K562 (cell line): ENCODE measurements around the gene PIK3AP1. TPM values are rescaled to one million over a fixed set of nuclear protein-coding genes. Genes with fewer than 3 reads are reported as not detected.

Experiments used
- ATAC-seq: fragments of 200-7000 bp; cut with Tn5 transposase; 3 replicates; pipeline ENCODE4 v1.9.1; 2020; ENCODE audit warnings: moderate library complexity
- BruUV-seq: library from RNA; stranded (reverse); fragments of 400-500 nt; replicated peaks from 2 replicates; lab custom pipeline; 2021; lab: Mats Ljungman, UMichigan
- CTCF ChIA-PET: fragments of 300-600 bp; formaldehyde crosslinking; extraction: SDS; loops from one replicate; lab custom pipeline; 2021; ENCODE audit warnings: low intra/inter-chr PET ratio; lab: Yijun Ruan, JAX
- POLR2A ChIA-PET: fragments of 300-600, 350-650 bp; sonication (Branson Sonifier 250); formaldehyde crosslinking; extraction: SDS; loops from one replicate; lab custom pipeline; 2021; ENCODE audit warnings: antibody characterized with exemption, inconsistent platforms; lab: Yijun Ruan, JAX
- DNase-seq, 4 experiments: peaks; one replicate each; pipeline versions ENCODE4 v3.0.0 to v3.0.0-alpha.2; 2011 to 2018; ENCODE audit warnings: low spot score in 3 of 4, mixed read lengths in 3 of 4; ENCODE audit errors: extremely low read depth in 1 of 4
- FAIRE-seq: peaks from 2 replicates; lab custom pipeline; 2011; peaks lifted over from hg19 to GRCh38; lab: Jason Lieb, UNC
- H2AFZ ChIP-seq: 2 replicates; pipeline ENCODE4 v1.6.0; 2011; ENCODE audit warnings: low read depth, low read length, control low read depth, inconsistent platforms
- H3K27ac ChIP-seq: fragments of 200-600 bp; 3 replicates; pipeline ENCODE4 v1.8.0; 2011; ENCODE audit warnings: low read depth, mild to moderate bottlenecking, control low read depth, inconsistent platforms, low read length, moderate library complexity, mixed read lengths; ENCODE audit errors: extremely low read depth
- H3K27me3 ChIP-seq, 2 experiments: fragments of 300-600 bp in 1 of 2; 2 replicates in 1 of 2; 3 replicates in 1 of 2; pipeline versions ENCODE4 v1.6.0 to v1.8.0; 2011; ENCODE audit warnings: inconsistent platforms in 2 of 2, low read length in 2 of 2, mild to moderate bottlenecking in 1 of 2, mixed read lengths in 1 of 2, moderate library complexity in 1 of 2; ENCODE audit not compliant: control insufficient read depth in 2 of 2, insufficient read depth in 2 of 2
- H3K36me3 ChIP-seq: fragments of 300-600 bp; 3 replicates; pipeline ENCODE4 v1.8.0; 2011; ENCODE audit warnings: mild to moderate bottlenecking, low read length, inconsistent platforms; ENCODE audit not compliant: control insufficient read depth, insufficient read depth
- H3K4me1 ChIP-seq, 2 experiments: fragments of 200-600 bp in 1 of 2; replicated peaks in 1 of 2; 2 replicates in 1 of 2; 3 replicates in 1 of 2; pipeline versions ENCODE4 v1.5.1 to v1.8.0; 2011; ENCODE audit warnings: inconsistent platforms in 2 of 2, low read length in 2 of 2, mild to moderate bottlenecking in 1 of 2, mixed read lengths in 1 of 2, moderate library complexity in 1 of 2; ENCODE audit not compliant: control insufficient read depth in 2 of 2, insufficient read depth in 2 of 2
- H3K4me2 ChIP-seq: 2 replicates; pipeline ENCODE4 v1.6.1; 2011; ENCODE audit warnings: low read length, control low read depth, inconsistent platforms, mixed read lengths; ENCODE audit not compliant: insufficient read depth
- H3K4me3 ChIP-seq: fragments of 200-600 bp; sonication (generic), shearing (Covaris generic); 2 replicates; pipeline ENCODE4 v1.5.1; 2016; ENCODE audit warnings: control low read depth, inconsistent platforms
- H3K79me2 ChIP-seq: fragments of 200-600 bp; 3 replicates; pipeline ENCODE4 v1.8.0; 2011; ENCODE audit warnings: low read length, inconsistent platforms; ENCODE audit not compliant: control insufficient read depth, insufficient read depth
- H3K9ac ChIP-seq, 2 experiments: 2 replicates each; pipeline versions ENCODE4 v1.6.0 to v1.6.1; 2011; ENCODE audit warnings: low read depth in 2 of 2, low read length in 2 of 2, control low read depth in 1 of 2, inconsistent platforms in 1 of 2, mild to moderate bottlenecking in 1 of 2, mixed read lengths in 1 of 2; ENCODE audit not compliant: insufficient read depth in 1 of 2
- H3K9me1 ChIP-seq: one replicate; pipeline ENCODE4 v1.6.0; 2011; ENCODE audit warnings: inconsistent platforms, mild to moderate bottlenecking, low read length, moderate library complexity; ENCODE audit not compliant: control insufficient read depth, insufficient read depth
- H3K9me3 ChIP-seq: replicated peaks from 2 replicates; pipeline ENCODE4 v1.5.1; 2011; ENCODE audit warnings: low read depth, low read length, inconsistent platforms; ENCODE audit not compliant: control insufficient read depth, insufficient read depth
- H4K20me1 ChIP-seq: replicated peaks from 2 replicates; pipeline ENCODE4 v1.6.1; 2011; ENCODE audit warnings: low read length, inconsistent platforms, mixed read lengths; ENCODE audit not compliant: control insufficient read depth, insufficient read depth
- ZNF165 ChIP-seq: fragments of 250-450 bp; sonication (Bioruptor Pico); IDR thresholded peaks from 2 replicates; pipeline ENCODE4 v1.4.0; 2020; ENCODE audit warnings: borderline replicate concordance
- whole genome bisulfite sequencing: fragments of 100-300 bp; shearing (Covaris generic); methylation state at CpG from one replicate; pipeline ENCODE4 v1.1.6; 2016; ENCODE audit warnings: low coverage, mixed read lengths; ENCODE audit not compliant: insufficient coverage; ENCODE audit errors: missing lambda C conversion rate; 5-methylcytosine and 5-hydroxymethylcytosine counted together
- in situ Hi-C: fragments of 300-500 bp; cut with MboI; formaldehyde crosslinking; loops from 4 replicates; pipeline ENCODE4 v1.15.0; 2018; ENCODE audit warnings: inconsistent platforms, mixed read lengths
- intact Hi-C: fragments of 100-400 bp; cut with micrococcal nuclease; formaldehyde crosslinking; loops from 2 replicates; pipeline ENCODE4 v1.14.2; 2022
- polyA plus RNA-seq, 8 experiments: library from polyadenylated mRNA; depleted of rRNA in 4 of 8; stranded (reverse) in 5 of 8; unstranded in 3 of 8; fragments of >200 nt; fragmentation: Nextera tagmentation in 2 of 8; fragmentation: Illumina TruSeq in 1 of 8; extraction: Ambion mirVana in 2 of 8; extraction: Trizol in 1 of 8; gene quantifications; 2 replicates each; pipeline versions ENCODE4 v1.2.1 to v1.2.3, GENCODE V29; 2011 to 2014; ENCODE audit warnings: inconsistent platforms in 1 of 8, missing spikeins in 1 of 8
- total RNA-seq, 7 experiments: library from RNA; depleted of rRNA in 6 of 7; stranded (reverse); fragments of >200 nt in 6 of 7; fragmentation: Illumina TruSeq in 2 of 7; extraction: Trizol in 2 of 7; gene quantifications; 2 replicates each; pipeline versions ENCODE4 v1.2.1 to v1.2.3, GENCODE V29; 2011 to 2021; ENCODE audit warnings: low replicate concordance in 1 of 7
- TF ChIP-seq, protein P1 (sequence below): fragments of 450-650 bp; conservative IDR thresholded peaks from 2 replicates; pipeline ENCODE4 v1.6.1; 2016; ENCODE audit warnings: missing genetic modification characterization, low read depth, mild to moderate bottlenecking, control low read depth, missing compliant biosample characterization
- TF ChIP-seq, protein P2 (sequence below), 3 experiments: IDR thresholded peaks in 2 of 3; conservative IDR thresholded peaks in 1 of 3; 2 replicates each; pipeline ENCODE4 v1.5.1; 2011 to 2012; ENCODE audit warnings: low read length in 3 of 3, mild to moderate bottlenecking in 3 of 3, control low read depth in 2 of 3, improper control_type of control experiment in 1 of 3, inconsistent platforms in 1 of 3, low read depth in 1 of 3, mixed read lengths in 1 of 3, moderate library complexity in 1 of 3; ENCODE audit not compliant: insufficient read depth in 2 of 3

The PIK3AP1 gene
- total and polyA plus RNA-seq, 9 of the 15 experiments (the other 6 are each of a cell fraction or from before 2014, with no cell fraction given), result 0.20 to 2.4 (median 1.4) TPM

DNA sequence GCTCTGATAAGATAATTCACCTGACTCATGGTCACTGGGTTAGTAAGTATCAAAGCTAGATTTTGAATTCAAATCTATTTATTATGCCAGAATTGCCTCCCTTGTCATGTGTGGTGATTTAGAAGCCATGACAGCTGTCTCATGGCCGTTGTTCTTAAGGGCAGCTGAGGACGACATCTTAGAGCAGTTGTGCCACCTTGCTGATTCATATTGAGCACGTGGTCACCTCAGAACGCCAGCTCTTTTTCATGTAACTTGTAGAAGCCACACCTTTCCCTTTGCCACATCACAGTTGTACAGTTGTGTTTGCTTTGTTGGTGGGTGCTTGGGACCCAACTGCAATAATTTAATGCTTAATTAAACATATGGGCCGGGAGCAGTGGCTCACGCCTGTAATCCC lies 4.3 kb upstream of the PIK3AP1 start (continued):
- TF ChIP-seq, protein P1, sequence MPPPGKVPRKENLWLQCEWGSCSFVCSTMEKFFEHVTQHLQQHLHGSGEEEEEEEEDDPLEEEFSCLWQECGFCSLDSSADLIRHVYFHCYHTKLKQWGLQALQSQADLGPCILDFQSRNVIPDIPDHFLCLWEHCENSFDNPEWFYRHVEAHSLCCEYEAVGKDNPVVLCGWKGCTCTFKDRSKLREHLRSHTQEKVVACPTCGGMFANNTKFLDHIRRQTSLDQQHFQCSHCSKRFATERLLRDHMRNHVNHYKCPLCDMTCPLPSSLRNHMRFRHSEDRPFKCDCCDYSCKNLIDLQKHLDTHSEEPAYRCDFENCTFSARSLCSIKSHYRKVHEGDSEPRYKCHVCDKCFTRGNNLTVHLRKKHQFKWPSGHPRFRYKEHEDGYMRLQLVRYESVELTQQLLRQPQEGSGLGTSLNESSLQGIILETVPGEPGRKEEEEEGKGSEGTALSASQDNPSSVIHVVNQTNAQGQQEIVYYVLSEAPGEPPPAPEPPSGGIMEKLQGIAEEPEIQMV (tag), result no peak

DNA sequence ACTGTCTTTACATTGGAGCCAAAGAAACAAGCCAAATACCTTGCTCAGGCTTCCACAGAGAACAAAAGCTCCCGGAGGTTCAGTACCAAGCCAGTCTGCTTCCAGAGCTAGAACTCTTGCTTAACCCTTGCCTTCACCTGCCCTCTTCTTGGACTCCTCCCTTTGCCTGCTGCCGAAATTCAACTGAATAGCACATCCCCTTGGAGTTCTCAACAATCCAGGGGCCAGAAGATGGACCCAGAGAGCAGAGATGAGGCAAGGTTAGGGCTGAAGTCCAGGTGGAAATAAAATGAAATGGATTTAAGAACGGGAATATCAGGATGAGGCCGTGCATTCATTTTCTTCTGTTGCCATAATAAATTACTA lies 876 bp upstream of the PIK3AP1 start:
- TF ChIP-seq ZNF165 (CRISPR knock-in tag), result no peak
- TF ChIP-seq, protein P2, sequence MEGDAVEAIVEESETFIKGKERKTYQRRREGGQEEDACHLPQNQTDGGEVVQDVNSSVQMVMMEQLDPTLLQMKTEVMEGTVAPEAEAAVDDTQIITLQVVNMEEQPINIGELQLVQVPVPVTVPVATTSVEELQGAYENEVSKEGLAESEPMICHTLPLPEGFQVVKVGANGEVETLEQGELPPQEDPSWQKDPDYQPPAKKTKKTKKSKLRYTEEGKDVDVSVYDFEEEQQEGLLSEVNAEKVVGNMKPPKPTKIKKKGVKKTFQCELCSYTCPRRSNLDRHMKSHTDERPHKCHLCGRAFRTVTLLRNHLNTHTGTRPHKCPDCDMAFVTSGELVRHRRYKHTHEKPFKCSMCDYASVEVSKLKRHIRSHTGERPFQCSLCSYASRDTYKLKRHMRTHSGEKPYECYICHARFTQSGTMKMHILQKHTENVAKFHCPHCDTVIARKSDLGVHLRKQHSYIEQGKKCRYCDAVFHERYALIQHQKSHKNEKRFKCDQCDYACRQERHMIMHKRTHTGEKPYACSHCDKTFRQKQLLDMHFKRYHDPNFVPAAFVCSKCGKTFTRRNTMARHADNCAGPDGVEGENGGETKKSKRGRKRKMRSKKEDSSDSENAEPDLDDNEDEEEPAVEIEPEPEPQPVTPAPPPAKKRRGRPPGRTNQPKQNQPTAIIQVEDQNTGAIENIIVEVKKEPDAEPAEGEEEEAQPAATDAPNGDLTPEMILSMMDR (IDR thresholded peaks at IDR 0.05 in 2 of 3, conservative IDR thresholded peaks at IDR 0.05 in 1 of 3; ENCODE audit: insufficient read depth in 2 of 3, low read depth in 1 of 3, low read length in 3 of 3), result 0 out of 6 replicates have a peak, but pooled peaks of 1 of the 3 experiments have one; percentile 9
- in situ Hi-C loops, result no loop called here
- no TSS peak for BruUV-seq
- peak overlapping the region; percentile 77; the same call in 1 of the 2 replicates for H2AFZ ChIP-seq
- H3K79me2 ChIP-seq, result no peaks in the 10 kb centered on the region
- H3K36me3 ChIP-seq, result no peaks in the 10 kb centered on the region
- no peak overlapping the region for H3K4me2 ChIP-seq
- peaks cover 10 to 13% of the 10 kb centered on the region in 2 experiments; a peak in 3 of 5 replicates for H3K4me1 ChIP-seq
- no peaks in the 10 kb centered on the region for H3K9me3 ChIP-seq
- ChIA-PET POLR2A (no interaction called here), CTCF (no interaction called here)
- peaks cover 0 to 12% of the 10 kb centered on the region in 2 experiments; a peak in 1 of 5 replicates for H3K27me3 ChIP-seq
- H4K20me1 ChIP-seq, result no peaks in the 10 kb centered on the region
- 11% methylated on average over 4 of the region's 4 CpGs for WGBS
- intact Hi-C loops, result no loop called here
- H3K9ac ChIP-seq, result no peak overlapping the region
- no peaks in the 10 kb centered on the region for H3K9me1 ChIP-seq
- FAIRE-seq (no peak), ATAC-seq (no peak), DNase-seq (no peak)
- no peak overlapping the region for H3K27ac ChIP-seq
- no peak overlapping the region for H3K4me3 ChIP-seq
